A549 treated with AZD2906 at 1 μM for 4 hours (cell line): ENCODE results near the gene CDKN2C. TPM values are rescaled to one million over a fixed set of nuclear protein-coding genes. Genes with fewer than 3 reads are reported as not detected.

Experiments used
- total RNA-seq: library from RNA; stranded (reverse); fragments of 200-300 nt; extraction: Qiagen RNA extraction; gene quantifications from 5 replicates; pipeline ENCODE4 v1.2.3, GENCODE V29; 2022

CDKN2C gene
- 10.5 to 12.4 TPM (median 11.4 TPM) in 5 replicates for total RNA-seq

GRCh38 chr1:50969611-50970508 is at the start of gene CDKN2C:
Gene CDKN2C (plus strand): TSS chr1:50970245. CDS start chr1:50970369, 124 bp downstream.

GRCh38 chr1:50959913-50960844 is 9.9 kb upstream of the CDKN2C start, which contains the start of gene FAF1:
Gene FAF1 (minus strand): TSS chr1:50960267. CDS start chr1:50959811, 456 bp downstream.

Other genes with a start within 250 kb of the CDKN2C start
- gene FAF1, start 10.0 kb upstream of the CDKN2C start, total RNA-seq = 34.4 to 39.4 TPM (median 35.9 TPM) in 5 replicates
- gene C1orf185, start 132.0 kb downstream of the CDKN2C start, total RNA-seq = not detected in 5 replicates